Activated CD4-positive, CD25-positive, alpha-beta regulatory T cell (primary cell): ENCODE results near the gene UVRAG.

Experiments
- DNase-seq, 4 experiments: peaks; one replicate each; lab custom pipeline; 2025; lab: John Stamatoyannopoulos, UW

UVRAG gene

GRCh38 chr11:76151556-76152085, 336.6 kb downstream of the UVRAG start:
- no peak for DNase-seq

GRCh38 chr11:76152086-76152681, 337.2 kb downstream of the UVRAG start:
- DNase-seq: peak; percentile 54 to 77 (median 68)

- no peak for DNase-seq
Measured at GRCh38 chr11:76152741-76153570, 337.9 kb downstream of the UVRAG start.

GRCh38 chr11:76153571-76153923, 338.5 kb downstream of the UVRAG start:
- no peak for DNase-seq

- DNase-seq: no peak
Measured at GRCh38 chr11:76155500-76156227, 340.7 kb downstream of the UVRAG start.

- no peak for DNase-seq
Measured at GRCh38 chr11:76156971-76157427, 342.0 kb downstream of the UVRAG start.

GRCh38 chr11:76157891-76158290, 342.9 kb downstream of the UVRAG start:
- DNase-seq: no peak

GRCh38 chr11:76158394-76159302, 343.6 kb downstream of the UVRAG start:
- DNase-seq: no peak

- no peak for DNase-seq
Measured at GRCh38 chr11:76159303-76159937, 344.4 kb downstream of the UVRAG start.

GRCh38 chr11:76159983-76160661, 345.1 kb downstream of the UVRAG start:
- no peak for DNase-seq

GRCh38 chr11:76160856-76161255, 345.8 kb downstream of the UVRAG start:
- DNase-seq: no peak

GRCh38 chr11:76161261-76161961, 346.4 kb downstream of the UVRAG start:
- no peak for DNase-seq

- no peak for DNase-seq
Measured at GRCh38 chr11:76162336-76163288, 347.6 kb downstream of the UVRAG start.

- no peak for DNase-seq
Measured at GRCh38 chr11:76163289-76163880, 348.4 kb downstream of the UVRAG start.

GRCh38 chr11:76164081-76164480, 349.1 kb downstream of the UVRAG start:
- no peak for DNase-seq

GRCh38 chr11:76164861-76165751, 350.1 kb downstream of the UVRAG start:
- no peak for DNase-seq

- DNase-seq: no peak
Measured at GRCh38 chr11:76166314-76166713, 351.3 kb downstream of the UVRAG start.
